ENCODE measurements around the gene PHIP.

GRCh38 chr6:78962448-78962847 lies 115.6 kb downstream of the PHIP start:
- TF ChIP-seq, protein P1, sequence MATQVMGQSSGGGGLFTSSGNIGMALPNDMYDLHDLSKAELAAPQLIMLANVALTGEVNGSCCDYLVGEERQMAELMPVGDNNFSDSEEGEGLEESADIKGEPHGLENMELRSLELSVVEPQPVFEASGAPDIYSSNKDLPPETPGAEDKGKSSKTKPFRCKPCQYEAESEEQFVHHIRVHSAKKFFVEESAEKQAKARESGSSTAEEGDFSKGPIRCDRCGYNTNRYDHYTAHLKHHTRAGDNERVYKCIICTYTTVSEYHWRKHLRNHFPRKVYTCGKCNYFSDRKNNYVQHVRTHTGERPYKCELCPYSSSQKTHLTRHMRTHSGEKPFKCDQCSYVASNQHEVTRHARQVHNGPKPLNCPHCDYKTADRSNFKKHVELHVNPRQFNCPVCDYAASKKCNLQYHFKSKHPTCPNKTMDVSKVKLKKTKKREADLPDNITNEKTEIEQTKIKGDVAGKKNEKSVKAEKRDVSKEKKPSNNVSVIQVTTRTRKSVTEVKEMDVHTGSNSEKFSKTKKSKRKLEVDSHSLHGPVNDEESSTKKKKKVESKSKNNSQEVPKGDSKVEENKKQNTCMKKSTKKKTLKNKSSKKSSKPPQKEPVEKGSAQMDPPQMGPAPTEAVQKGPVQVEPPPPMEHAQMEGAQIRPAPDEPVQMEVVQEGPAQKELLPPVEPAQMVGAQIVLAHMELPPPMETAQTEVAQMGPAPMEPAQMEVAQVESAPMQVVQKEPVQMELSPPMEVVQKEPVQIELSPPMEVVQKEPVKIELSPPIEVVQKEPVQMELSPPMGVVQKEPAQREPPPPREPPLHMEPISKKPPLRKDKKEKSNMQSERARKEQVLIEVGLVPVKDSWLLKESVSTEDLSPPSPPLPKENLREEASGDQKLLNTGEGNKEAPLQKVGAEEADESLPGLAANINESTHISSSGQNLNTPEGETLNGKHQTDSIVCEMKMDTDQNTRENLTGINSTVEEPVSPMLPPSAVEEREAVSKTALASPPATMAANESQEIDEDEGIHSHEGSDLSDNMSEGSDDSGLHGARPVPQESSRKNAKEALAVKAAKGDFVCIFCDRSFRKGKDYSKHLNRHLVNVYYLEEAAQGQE (IDR thresholded peaks at IDR 0.05; ENCODE audit: low read depth) = no peak
- TF ChIP-seq, protein P2, sequence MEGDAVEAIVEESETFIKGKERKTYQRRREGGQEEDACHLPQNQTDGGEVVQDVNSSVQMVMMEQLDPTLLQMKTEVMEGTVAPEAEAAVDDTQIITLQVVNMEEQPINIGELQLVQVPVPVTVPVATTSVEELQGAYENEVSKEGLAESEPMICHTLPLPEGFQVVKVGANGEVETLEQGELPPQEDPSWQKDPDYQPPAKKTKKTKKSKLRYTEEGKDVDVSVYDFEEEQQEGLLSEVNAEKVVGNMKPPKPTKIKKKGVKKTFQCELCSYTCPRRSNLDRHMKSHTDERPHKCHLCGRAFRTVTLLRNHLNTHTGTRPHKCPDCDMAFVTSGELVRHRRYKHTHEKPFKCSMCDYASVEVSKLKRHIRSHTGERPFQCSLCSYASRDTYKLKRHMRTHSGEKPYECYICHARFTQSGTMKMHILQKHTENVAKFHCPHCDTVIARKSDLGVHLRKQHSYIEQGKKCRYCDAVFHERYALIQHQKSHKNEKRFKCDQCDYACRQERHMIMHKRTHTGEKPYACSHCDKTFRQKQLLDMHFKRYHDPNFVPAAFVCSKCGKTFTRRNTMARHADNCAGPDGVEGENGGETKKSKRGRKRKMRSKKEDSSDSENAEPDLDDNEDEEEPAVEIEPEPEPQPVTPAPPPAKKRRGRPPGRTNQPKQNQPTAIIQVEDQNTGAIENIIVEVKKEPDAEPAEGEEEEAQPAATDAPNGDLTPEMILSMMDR (IDR thresholded peaks at IDR 0.05 in 2 of 3, conservative IDR thresholded peaks at IDR 0.05 in 1 of 3; ENCODE audit: borderline replicate concordance in 1 of 3, insufficient read depth in 1 of 3, low read depth in 2 of 3, low read length in 2 of 3) = no peak
- TF ChIP-seq POLR2A (IDR thresholded peaks at IDR 0.05; ENCODE audit: borderline replicate concordance, extremely low read depth, insufficient read depth, insufficient read length) (no peak), SRF (IDR thresholded peaks at IDR 0.05; ENCODE audit: low read depth) (no peak), POLR2AphosphoS5 (IDR thresholded peaks at IDR 0.05; ENCODE audit: low read depth, low read length) (no peak), EZH2 (IDR thresholded peaks at IDR 0.05) (no peak), TCF7L2 (IDR thresholded peaks at IDR 0.05; ENCODE audit: borderline replicate concordance, extremely low read depth, insufficient read depth, insufficient read length) (no peak), EGR1 (IDR thresholded peaks at IDR 0.05; ENCODE audit: low read depth) (no peak), JUND (IDR thresholded peaks at IDR 0.05) (no peak), ZNF274 (IDR thresholded peaks at IDR 0.05; ENCODE audit: low read depth, low read length) (no peak), SIN3A (IDR thresholded peaks at IDR 0.05; ENCODE audit: low read depth) (no peak), CEBPB (IDR thresholded peaks at IDR 0.05; ENCODE audit: low read depth) (no peak), EZH2phosphoT487 (IDR thresholded peaks at IDR 0.05; ENCODE audit: borderline replicate concordance) (no peak)

Data from HCT116 (cell line).